ENCODE results near the gene DIAPH3.

The DIAPH3 gene

GRCh38 chr13:60018536-60018935 lies 145.2 kb downstream of the DIAPH3 start:
- no peak for DNase-seq

GRCh38 chr13:60016229-60016628 lies 147.5 kb downstream of the DIAPH3 start:
- no peak for DNase-seq

GRCh38 chr13:60013166-60013565 lies 150.6 kb downstream of the DIAPH3 start:
- DNase-seq, result no peak

GRCh38 chr13:60012488-60012887 lies 151.2 kb downstream of the DIAPH3 start:
- no peak for DNase-seq

GRCh38 chr13:60009300-60010253 lies 154.2 kb downstream of the DIAPH3 start:
- no peak for DNase-seq

- DNase-seq, result no peak
Observed at GRCh38 chr13:60001889-60002288, 161.8 kb downstream of the DIAPH3 start.

GRCh38 chr13:60000976-60001375 lies 162.8 kb downstream of the DIAPH3 start:
- DNase-seq, result no peak

- DNase-seq, result no peak
Observed at GRCh38 chr13:60000081-60000480, 163.6 kb downstream of the DIAPH3 start.

GRCh38 chr13:59997976-59998375 lies 165.8 kb downstream of the DIAPH3 start:
- DNase-seq, result no peak

- no peak for DNase-seq
Observed at GRCh38 chr13:59996461-59996980, 167.2 kb downstream of the DIAPH3 start.

- no peak for DNase-seq
Observed at GRCh38 chr13:59991395-59991794, 172.3 kb downstream of the DIAPH3 start.

GRCh38 chr13:59982631-59983382 lies 180.9 kb downstream of the DIAPH3 start:
- no peak for DNase-seq

- no peak for DNase-seq
Observed at GRCh38 chr13:59979589-59979988, 184.1 kb downstream of the DIAPH3 start.

GRCh38 chr13:59978862-59979261 lies 184.9 kb downstream of the DIAPH3 start:
- DNase-seq, result no peak

GRCh38 chr13:59976856-59977255 lies 186.9 kb downstream of the DIAPH3 start:
- DNase-seq, result no peak

- DNase-seq, result no peak
Observed at GRCh38 chr13:59975807-59976435, 187.8 kb downstream of the DIAPH3 start.

- DNase-seq, result no peak
Observed at GRCh38 chr13:59970847-59971246, 192.9 kb downstream of the DIAPH3 start.

GRCh38 chr13:59963827-59964226 lies 199.9 kb downstream of the DIAPH3 start:
- DNase-seq, result no peak

- no peak for DNase-seq
Observed at GRCh38 chr13:59963383-59963782, 200.3 kb downstream of the DIAPH3 start.

GRCh38 chr13:59962343-59962742 lies 201.4 kb downstream of the DIAPH3 start:
- DNase-seq, result no peak

GRCh38 chr13:59960683-59961082 lies 203.0 kb downstream of the DIAPH3 start:
- DNase-seq, result no peak

- no peak for DNase-seq
Observed at GRCh38 chr13:59957438-59957837, 206.3 kb downstream of the DIAPH3 start.

- no peak for DNase-seq
Observed at GRCh38 chr13:59954601-59955000, 209.1 kb downstream of the DIAPH3 start.

Measured in stimulated activated CD4-positive, alpha-beta T cell treated with anti-CD3 and anti-CD28 coated beads, Interleukin-2, amount 100 ng/mL, for 24 hours (primary cell).